HG02840 (cell line): ENCODE data around the gene RASL12.

ENCODE experiments used
- ATAC-seq: cut with Tn5 transposase; IDR thresholded peaks from one replicate; pipeline ENCODE4 v1.9.1; 2021; ENCODE audit warnings: mild to moderate bottlenecking, moderate library complexity, moderate number of reproducible peaks; ENCODE audit not compliant: unreplicated experiment, low FRiP score

RASL12 gene

DNA sequence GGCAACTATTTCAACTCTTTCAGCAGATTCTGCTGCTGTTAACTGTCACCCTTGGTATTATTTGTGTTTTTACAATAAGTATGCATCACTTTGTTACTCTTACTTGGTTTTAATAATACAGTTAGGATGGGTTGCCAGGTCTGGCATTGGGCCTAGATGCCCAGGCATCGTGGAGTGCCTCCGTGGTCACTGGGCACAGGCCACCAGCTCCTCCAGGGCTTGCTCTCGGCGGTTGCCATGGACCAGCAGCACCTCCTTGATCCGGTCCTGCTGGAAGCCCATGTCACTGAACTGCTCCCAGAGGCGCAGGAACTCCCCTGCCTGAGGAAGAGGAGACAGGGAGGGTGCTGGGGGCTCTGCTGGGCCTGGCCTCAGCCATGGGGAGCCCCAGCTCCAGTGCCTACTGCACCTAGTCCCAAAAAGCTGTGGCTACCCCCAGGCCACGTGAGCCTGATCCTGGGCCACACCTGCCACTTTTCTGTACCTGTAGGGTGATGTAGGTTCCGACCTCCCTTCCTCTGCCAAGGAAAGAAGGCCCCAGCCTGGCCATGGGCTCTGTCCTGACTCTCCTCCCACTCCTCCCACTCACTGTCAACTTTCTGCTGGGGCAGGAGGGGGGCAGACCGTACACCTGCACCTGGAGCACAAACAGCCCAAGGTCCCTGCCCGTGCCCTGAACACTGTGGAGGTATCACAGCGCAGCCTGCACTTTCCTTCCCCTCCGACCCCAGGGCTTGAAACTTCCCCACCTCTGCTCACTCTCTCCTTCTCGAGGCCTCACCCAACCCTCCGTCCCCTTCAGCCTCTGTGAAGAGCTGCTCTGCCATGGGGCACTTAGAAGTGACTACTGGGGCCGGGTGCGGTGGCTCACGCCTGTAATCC is 25.4 kb upstream of the RASL12 start:
- ATAC-seq = no peak

DNA sequence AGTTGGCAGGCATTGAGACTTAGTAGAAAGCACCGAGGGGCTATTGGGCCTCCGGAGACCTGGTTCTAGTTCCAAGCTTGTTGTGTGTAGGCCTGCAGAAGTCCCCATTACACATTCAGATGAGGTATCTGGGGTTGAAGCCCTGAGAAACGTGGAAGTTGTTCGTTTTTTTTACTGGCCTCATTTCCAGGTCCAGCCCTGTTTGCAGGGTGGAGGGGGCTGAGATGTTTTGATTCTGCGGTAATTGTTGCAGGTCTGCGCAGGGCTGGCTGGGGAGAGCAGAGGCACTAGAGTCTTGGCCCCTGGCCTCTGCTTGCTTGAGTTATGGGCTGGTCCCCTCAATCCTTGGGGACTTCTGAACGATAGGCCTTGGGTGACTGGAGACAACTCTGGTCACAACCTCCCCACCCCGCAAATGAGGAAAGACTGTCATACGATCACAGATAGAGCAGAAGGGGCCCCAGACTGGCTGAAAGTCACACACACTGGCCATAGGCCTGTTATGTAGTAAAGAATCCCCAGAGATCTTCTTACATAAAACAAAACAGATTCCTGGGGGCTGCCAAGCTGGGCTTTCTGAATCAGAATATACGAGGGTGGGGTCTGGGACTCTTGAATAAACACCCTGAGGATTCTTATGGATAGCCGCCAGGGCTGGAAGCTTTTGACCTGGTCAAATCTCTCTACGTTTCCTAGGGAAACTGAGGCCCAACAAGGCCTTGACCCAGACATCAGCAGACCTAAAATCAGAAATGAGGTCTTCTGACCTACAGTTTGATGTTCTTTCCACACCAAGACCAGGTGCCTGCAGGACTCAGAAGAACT is 24.4 kb upstream of the RASL12 start:
- ATAC-seq = no peak

DNA sequence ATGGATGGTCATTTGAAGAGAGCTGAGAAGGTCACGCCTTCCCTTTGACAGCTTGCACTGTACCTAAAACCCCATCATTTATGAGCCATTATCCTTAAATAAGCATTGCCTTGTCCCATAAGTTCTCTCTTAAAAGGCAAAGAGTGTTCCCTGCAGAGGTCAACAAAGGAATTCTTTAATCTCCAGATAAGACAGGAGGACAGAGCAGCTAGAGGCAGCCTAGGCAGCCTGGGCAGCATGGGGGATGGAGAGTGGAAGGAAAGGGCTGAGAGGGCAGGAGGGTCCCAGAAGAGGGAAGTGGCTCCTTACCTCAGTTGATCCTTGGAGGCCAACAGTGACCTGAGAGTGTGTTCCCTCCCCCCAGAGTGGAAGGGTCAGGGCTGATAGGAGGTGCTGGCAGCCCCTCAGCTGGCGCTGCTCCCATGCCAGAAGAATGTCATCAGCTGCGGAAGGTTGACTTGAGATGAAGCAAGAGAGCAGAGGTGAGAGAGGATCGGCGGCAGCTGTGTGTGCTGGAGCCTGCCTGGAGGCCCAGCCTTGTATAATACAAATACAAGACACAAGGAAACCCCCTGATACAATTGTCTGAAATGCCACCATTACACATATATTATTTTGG is 21.5 kb upstream of the RASL12 start:
- no peak for ATAC-seq

DNA sequence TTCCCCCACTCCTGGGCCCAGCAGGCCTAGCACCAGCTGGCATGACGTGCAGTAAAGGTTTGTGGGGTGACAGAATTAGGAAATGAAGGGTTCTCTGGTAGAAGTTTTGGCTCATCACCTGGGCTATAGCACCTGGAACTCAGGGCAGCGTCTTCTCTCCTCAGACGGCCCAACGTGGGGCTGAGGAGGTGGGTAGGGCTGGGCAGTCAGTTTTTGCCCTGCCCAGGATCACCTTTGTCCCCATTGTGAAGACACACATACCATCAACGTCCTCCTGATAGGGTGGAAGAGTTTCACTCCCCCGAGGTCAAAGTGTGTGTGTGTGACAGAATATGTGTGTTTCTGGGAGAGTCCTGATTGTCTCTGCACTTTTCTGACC is 20.8 kb upstream of the RASL12 start:
- no peak for ATAC-seq

DNA sequence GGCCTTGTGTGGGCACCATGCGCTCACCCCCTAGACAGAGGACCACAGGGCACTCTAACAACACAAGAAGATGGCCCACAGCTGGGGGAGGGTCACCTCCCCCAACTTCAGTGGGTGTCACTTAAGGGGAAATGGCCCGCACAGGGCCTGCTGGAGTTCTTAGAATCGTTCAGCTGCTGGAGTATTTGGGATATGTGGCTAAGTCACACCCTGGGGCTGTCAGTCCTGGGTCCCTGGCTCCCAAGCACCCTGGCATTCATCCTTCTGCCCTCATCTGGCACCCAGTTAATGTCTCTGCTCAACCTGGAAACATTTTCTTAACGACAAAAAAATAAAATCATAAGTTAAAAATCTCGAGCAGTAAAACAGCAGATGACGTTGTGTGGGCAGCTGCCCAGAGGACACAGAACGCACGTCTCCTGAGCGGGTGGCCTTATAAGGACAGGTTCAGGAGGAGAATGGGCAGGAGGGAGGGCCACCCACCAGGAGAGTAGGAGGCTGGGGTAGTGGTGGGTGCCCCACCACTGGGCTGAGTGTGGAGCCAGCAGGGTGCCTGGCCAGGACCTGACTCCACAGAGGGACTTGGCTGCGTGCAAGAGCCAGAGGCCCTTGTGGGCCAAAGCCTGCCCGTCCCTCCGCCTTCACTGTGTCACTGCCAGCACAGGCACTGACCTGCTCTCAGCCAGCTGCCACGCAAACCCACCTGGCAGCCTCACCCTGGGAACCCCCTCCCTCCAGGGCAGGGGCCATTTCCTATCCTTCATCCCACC is 20.3 kb upstream of the RASL12 start:
- ATAC-seq = no peak

DNA sequence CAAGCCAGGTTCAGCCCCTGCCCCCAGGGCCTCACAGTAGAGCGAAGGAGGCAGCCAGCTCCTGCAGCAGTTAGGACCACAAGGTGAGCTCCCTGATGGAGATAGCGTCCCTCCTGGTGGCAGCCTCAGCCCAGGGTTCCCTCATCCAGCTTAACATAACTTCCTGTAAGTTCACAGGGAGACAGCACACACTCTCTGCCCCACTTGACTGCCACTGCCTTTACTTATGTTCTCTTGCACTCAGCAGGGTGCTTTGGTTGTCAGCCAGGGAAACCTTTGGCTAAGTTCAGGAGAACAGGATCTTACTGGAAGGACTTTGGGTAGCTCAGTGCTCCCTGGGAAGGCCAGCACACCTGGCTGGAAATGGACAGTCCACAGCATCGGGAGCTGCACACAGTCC is 19.6 kb upstream of the RASL12 start:
- ATAC-seq = no peak

DNA sequence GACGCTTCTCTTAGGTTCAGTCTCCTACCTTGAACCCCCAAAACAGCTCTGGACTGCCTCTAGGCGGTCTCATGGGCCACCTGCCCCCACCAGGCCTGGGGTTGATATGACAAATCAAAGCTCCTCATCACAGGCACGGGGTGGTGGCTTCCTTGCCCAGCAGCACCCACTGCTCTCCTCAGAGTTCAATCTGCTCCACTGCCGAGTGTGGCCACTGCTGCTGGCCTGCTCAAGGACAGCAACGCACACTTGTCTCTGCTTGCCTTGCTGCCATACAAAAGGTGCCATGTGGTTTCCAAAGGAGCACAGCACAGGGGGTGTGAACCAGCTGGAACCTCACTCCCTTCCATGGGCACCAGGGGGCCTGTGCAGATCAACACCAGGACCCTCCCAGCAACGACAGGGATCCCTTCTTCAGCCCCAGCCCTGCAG is 18.9 kb upstream of the RASL12 start:
- ATAC-seq = no peak

DNA sequence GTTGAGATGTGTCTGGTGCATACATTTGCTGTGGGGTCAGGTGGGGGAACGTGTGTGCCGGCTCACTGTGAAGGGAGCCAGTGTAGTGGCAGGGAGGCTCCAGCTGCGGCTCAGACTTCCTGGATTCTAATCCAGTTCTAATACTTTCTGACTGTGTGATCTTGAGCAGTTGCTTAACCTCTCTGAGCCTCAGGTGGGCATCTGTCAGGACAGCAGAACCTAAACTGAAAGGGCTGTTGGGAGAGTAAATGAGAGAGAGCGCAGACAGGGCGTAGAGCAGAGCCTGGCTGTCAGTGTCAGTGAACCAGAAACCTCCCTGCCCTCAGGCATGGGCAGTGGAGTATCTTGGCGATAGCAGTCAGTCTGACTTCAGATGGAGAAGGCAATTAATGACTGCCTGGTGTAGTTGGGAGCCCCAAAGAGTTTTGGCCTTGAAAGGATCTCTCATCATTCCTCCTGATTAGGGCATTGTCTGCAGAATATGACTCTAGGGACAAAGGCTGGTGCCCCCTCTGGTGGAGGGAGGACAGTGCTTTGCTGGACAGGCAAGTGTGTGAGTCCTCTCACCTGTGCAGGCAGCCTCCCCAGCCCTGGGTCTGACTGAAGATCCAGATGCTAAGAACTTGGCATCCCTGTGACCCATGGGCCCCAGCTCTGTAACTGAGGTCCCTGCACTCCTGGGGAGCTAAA is 18.3 kb upstream of the RASL12 start:
- no peak for ATAC-seq

DNA sequence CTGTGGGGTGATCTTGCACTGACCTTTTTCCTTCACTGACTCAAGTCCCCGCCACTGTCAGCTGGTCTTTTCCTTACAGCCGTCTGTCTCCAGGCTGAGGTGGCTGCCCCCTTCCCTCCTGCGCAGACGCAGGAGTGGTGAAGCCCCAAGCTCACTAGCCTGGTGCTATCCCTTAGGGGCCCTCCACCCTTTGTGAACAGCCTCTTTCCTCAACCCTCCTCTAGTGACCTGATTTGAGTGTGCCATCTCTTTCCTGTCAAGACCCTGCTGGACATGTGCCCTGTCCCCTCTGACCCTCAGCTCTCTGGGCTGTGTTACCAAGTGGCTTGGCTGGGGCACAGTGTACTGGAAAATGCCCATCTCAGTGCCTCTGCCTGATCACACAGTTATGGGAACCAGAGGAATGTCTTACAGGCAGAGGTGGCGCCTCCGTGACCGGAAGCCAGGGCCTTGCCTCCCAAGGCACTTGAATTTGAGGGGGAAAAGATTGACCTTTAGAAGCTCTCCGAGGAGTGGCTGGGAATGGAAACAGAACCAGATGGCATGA is 17.5 kb upstream of the RASL12 start:
- no peak for ATAC-seq

DNA sequence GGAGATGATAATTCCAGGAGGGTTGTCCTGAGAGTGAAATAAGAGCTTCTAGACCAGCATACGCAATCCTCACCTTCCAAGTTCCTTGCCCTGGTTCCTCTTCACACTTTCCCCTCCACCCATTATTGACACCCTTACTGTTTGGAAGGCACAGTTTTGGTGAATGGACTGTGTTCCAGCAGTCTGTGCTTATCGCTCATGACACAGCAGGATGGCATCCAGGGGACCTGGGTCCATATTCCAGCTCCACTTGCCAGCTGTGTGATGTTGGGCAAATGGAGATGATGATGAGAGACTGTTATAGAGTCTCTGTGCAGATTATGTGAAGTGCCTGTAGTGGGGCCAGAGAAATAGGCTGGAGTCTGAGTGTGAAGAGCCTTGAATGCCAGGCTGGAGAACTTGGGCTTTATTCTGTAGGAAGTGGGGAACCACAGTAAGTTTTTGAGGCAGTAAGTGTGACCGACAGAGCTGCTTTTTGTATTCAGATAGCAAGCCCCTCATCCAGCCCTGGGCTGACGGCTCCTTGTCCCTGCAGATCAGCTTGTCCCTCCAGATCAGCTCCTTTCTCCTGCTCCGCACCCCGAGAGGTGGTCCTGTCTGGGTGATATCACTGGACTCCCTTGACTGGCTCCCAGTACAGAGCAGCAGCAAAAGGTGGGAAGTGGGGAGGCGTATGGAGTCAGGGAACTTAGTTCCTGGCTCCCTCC is 16.9 kb upstream of the RASL12 start:
- no peak for ATAC-seq

DNA sequence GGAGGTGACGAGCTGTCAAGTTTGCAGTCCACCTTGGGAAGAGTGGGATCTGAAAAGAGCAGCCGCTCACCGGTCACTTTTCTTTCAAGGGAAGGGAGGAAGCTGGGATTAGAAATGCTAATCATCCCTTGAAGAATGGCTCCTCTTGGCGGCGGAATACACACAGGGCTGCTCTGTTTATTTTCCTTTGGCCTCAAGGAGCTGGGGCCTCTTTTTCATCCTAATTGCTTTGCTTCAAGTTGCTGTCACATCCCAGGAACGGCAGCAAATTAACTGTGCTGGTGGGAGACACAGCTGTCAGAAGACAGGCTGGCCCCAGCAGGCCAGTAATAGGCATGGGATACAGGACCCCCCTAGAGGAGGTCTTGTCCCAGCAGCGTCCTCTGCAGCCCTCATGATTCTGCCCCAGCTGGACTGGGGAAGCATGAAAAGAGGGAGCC is 15.5 kb upstream of the RASL12 start:
- no peak for ATAC-seq

DNA sequence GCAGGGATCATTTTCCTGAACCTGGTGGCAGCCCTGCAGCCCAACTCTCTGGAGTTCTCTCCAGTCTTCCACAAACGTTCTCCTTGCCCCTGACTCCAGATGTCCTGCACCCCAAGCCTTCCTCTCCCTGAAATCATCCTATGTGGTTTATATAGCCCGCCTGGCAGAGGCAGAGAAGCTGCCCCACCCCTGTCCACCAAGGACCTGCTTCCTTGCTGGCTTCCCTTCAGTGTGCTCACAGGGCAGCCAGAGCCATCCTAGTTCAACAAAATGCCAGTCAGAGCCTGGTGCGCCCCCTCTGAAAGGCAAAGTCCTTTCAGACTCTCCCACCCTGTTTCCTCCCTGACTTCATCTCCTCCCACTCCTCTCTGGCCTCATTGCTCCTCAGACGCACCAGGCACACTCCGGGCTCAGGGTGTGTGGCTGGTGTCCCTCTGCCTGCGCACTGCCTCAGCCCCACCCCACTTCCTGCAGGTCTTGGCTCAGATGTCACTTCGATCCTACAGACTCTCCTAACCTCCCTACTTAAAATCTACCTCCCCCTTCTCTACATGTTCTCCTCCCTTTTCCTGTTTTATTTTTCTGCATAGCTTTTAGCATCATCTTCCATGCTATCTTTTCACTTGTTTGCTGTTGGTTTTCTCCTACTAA is 14.6 kb upstream of the RASL12 start:
- ATAC-seq = no peak

DNA sequence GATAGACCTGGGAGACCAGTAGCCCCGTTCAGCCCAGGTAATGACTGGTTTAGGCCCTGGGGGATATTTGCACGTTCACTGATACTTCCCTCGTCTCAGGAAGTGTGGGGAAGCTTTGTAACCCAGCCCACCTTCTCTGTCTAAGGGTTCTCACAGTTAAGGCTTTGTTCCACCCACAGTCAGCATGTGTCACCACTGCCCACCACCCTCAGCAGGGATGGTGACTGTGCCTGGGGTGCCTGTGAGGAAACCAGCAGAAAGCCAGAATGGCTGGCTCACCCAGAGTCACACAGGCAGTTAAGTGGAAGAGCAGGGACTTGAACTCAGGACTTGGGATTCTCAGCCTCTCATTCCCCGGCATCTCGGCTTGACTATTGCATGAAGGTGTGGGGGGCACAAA is 14.0 kb upstream of the RASL12 start:
- ATAC-seq = no peak

DNA sequence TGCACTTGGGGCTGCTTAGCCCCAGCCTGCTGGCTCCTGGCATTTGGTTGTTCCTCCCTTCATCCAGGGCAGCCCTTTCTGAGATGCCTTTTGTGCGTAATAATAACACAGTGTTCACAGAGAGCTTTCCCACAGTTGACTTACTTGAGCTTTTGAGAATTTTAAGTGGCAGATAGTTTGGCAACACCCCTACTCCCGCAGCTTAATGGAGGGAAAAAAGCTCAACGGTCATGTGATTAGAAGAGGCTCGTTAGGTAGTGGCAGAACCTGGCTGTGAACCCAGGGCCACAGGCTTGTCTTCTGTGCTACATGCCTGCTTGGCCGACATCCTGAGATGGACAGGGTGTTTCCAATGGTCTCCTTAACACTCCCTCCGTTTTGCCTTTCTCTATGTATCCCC is 13.5 kb upstream of the RASL12 start:
- ATAC-seq = no peak

DNA sequence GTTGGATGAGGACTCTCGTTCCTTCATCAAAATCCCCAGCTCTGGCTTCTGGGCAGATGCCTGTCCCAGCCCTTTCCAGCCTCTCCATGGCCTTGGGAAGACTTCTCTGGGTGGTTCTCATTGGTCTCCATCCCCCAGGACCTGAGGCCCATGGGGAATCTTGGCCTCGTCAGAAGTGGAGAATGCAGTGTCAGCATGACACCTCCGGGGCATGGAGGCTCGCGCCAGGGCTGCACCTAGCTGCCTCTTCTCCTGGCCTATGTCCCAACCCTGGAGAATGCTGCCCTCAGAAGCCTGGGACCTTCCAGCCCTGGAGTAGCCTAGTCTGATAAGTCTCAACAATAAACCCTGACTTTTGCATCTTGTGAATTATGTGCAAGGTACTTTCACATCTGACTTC is 11.8 kb upstream of the RASL12 start:
- no peak for ATAC-seq

DNA sequence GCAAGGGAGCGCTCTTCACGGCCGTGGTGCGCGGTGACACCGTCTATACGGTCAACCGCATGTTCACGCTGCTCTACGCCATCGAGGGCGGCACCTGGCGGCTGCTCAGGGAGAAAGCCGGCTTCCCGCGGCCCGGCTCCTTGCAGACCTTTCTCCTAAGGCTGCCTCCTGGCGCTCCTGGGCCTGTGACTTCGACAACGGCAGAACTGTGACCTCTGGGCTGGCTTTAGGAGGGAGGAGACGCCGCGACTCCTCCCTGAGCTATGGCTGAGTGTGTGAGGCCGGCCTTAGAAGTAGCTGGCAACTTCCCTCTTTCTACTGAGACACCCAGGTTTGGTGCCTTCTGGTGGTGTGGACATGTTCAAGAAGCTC is 10.2 kb upstream of the RASL12 start:
- no peak for ATAC-seq

DNA sequence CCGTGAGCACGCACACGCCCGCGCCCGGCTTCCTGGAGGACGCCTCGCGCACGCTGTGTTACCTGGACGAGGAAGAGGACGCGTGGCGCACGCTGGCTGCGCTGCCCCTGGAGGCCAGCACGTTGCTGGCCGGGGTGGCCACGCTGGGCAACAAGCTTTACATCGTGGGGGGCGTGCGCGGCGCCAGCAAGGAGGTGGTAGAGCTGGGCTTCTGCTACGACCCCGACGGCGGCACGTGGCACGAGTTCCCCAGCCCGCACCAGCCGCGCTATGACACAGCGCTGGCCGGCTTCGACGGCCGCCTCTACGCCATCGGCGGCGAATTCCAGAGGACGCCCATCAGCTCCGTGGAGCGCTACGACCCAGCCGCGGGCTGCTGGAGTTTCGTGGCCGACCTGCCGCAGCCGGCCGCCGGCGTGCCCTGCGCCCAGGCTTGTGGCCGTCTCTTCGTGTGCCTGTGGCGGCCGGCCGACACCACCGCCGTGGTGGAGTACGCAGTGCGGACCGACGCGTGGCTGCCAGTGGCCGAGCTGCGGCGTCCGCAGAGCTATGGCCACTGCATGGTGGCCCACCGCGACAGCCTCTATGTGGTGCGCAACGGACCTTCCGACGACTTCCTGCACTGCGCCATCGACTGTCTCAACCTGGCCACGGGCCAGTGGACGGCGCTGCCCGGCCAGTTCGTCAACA is 9.6 kb upstream of the RASL12 start:
- ATAC-seq = no peak
